HG02973 (cell line): Measurements from ENCODE around the gene BMP5.

Experiments
- ATAC-seq: cut with Tn5 transposase; IDR thresholded peaks from one replicate; pipeline ENCODE4 v1.9.1; 2021; ENCODE audit warnings: moderate library complexity; ENCODE audit not compliant: unreplicated experiment

BMP5 gene

DNA sequence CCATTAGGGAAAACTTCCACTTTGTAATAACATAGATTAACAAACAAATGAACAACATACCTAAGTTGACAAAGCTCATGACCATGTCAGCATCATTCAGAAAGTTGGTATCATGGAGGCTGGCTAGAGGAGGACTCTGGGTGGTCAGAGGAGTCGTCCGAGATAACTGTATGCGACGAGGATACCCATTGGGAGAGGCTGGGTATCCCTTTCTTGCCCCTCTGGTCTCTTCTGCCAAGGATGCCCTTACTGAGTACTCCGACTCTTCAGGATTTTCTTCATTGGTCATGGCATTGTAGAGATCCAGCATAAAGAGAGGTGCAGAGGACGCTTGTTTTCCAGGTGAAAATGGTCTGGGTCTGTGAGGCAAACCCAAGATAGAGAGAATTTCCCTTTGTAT is 1.1 kb downstream of the BMP5 start:
- ATAC-seq = no peak

DNA sequence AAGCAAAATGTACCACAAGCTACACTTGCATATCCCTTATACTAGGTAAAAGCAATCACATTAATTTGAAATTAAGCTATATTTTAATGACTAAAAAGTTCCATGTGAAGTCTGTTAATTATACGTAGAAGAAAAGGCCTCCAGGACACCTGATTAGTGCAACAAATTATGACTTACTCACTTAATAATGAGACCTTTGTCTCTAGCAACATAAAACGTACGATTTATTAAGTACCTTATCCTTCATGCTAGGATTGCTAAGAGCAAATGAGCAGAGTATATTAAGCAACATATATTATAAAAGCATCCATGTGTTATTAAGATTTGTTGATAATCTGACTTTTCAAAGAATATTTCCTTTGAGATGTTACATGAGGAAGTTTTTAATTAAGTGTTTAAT is 2.5 kb downstream of the BMP5 start:
- ATAC-seq = no peak

DNA sequence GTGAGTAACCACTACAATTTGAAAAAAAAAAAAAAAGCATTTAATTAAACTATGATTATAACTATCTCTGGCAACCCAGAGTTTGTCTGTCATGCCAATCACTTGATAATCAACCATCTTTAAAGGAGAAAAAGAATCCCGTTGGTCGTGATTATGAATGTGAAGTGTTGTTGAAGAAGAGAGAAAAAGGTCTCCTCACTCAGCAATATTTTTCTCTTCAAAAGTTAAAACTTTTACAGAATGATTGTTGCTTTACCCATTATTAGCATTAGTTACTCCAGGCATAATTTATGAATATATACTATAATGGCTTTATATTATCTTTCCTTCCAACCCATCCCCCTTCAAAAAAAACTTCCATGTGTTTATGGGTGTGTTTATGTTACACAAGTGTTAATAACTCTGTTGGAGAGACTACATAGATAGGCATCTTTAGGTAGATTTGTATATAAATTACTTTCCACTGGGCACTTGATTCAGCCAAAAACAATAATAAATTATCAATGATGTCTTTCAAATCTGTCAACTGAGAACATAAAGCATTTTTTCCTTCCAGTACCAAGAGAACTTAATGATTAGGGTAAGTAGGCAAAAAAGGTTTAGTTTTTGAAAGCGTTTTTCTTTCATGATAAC is 5.1 kb downstream of the BMP5 start:
- no peak for ATAC-seq

DNA sequence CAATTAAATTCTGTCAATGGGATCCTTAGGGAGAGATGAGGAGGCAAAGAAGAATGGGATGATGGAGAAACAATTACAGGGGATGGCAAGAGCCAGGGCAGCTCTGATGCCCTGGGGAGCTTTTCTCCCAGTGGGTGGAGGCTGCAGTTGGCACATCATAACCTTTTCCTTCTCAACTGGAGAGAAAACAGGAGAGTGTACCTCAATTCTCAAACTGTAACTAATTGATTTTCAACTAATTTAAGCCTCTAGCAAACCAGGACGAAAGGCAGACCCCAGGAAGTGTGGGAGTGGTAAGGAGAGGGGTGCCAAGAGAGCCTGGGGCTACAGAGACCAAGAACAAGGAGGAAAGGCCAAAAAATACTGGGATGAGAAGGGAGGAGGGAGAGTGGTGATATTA is 5.7 kb downstream of the BMP5 start:
- ATAC-seq = no peak

DNA sequence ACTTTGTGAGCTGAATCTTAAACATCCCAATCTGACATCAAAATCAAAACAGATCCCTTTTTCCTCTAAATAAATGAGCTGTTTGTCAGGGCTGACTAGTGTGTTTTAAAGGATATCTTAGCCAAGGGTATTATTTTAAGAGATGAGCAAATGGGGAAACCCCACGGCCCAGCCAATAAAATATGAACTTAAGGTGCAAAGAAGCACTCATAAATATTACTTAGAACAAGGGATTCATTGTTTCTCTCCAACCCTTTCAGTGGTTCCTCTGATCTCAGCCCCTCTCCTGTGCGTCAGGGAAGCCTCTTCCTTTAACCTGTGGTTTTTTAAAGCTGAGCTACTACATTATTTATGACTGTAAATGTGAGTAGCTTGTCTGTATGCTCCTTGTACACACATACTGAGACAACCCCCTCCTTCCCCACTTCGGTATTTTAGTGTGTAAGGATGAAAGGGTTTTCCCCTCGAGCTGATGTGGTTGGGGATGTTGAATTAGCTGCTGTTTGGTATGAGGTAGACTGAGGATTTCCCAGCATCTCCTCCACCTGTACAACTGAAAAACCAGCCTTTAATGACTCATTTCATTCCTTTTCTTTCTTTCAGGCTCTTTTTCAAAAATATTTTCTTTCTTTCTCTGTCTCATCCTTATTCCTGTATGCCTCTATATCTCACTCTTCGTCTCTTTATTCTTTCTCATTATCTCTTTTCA is 6.5 kb downstream of the BMP5 start:
- ATAC-seq = peak; percentile 98

DNA sequence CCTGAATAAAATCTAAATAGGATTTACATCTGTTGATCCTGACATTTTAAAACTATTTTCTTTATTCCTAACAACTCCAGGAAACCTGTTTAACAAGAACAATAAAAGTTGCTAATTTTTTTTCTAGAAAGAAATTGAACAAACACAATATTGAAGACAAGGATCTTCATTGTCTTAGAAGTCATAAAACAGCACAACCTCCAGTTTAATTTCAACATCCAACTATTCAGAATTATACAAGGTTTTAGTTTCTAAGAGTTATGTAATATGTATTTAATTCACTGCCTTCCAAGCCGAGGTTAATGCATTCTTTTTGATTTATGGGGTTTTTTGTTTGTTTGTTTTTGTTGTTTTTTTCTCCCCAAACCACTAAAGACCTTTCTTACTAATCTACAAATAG is 7.2 kb downstream of the BMP5 start:
- no peak for ATAC-seq

DNA sequence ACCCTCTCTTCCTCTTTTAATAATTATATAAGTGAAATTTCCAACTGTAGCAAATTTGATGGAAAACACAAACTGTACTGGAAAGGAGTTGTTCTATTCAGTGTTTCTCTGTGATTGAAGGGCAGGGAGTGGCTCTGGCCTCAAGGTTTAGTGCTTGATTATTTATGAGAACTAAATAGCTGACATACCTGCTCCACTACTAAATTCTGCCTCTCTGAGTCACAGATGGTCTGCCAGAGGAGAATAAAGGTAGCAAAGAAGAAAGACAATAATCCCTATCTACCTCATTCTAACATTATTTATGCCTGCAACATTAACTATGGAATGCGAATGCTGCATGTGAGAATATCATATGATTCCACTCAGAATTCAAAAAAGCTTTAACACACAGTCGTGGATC is 9.3 kb downstream of the BMP5 start:
- no peak for ATAC-seq

DNA sequence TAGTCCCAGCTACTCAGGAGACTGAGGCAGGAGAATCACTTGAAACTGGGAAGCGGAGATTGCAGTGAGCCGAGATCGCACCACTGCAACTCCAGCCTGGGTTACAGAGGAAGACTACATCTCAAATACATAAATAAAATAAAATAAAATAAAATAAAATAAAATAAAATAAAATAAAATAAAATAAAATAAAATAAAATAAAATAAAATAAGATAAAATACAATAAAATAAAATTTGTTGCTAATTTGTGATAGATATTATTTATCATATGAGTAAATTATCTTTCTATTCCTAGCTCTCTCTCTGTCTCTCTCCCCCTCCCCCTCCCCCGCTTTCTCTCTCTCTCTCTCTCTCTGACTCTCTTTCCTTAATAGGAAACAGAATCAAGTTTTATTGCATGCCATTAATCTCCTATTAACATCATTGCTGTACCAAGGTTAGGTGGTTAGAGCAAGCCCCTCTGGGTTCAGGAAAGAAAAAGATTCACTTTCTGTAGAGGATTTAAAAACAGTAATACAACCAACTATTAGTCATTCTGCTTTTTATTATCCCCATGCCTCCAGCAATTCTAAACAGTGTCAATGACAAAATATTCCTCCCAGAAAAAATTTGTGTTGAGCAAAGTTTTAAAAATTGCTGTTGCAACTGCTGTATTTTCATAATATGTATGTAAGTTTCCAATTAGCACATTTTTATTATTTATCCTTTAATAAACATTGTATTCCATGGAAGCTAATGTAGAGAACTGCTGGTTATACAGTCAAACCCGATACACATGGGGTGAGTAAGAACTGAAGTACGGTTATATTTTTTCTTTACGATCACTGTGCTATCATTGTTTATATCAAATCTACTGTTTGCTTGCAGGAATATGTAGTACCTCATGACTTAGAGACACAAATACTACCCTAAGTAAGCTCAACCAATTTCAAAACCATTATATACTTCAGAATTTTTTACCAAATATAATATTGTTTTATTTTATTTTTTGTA is 22.1 kb downstream of the BMP5 start:
- ATAC-seq = no peak

DNA sequence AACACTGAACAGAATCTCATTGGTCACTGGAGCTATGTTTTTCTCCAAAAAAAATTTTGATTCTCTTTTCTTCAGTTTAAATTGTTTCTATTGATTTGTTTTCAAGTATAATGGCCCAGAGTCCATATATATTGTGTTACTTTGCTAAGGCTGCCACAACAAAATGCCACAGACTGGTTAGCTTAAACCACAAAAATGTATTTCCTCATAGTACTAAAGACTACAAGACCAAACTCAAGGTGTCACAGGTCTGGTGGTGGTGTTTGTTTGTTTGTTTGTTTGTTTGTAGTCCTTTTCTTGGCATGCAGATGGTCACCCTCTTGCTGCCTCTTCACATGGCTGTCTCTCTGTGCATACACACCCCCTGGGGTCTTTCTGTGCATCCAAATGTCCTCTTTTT is 34.0 kb downstream of the BMP5 start:
- ATAC-seq = no peak

DNA sequence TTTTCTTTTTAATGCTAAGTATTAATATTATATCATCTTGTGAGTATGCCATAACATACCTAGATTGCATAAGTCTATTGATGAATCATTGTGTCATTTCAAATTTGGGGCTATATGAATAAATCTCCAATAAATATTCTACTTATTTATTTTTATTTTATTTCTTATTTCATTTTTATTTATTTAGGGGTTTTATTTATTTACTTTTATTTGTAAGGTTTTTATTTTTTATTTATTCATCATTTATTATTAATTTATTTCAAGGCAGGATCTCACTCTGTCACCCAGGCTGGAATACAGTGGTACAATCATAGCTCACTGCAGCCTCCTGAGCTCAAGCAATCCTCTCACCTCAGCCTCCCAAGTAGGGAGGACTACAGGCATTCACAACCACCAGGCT is 36.3 kb downstream of the BMP5 start:
- no peak for ATAC-seq

DNA sequence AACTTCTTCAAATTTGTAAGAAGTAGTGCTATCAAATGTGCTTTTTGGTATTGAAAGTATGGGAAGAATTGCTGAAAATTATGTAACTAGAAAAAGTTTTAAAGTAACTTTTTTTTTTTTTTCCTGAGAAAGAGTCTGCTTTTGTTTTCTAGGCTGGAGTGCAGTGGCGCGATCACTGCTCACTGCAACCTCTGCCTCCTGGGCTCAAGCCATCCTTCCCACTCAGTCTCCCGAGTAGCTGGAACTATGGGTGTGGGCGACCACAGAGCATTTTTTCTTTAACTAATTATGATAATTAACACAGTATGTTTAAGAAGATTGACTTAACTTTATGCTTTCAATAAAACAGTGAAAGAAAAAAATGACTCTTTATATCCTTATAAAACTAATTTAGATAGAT is 38.4 kb downstream of the BMP5 start:
- ATAC-seq = no peak

DNA sequence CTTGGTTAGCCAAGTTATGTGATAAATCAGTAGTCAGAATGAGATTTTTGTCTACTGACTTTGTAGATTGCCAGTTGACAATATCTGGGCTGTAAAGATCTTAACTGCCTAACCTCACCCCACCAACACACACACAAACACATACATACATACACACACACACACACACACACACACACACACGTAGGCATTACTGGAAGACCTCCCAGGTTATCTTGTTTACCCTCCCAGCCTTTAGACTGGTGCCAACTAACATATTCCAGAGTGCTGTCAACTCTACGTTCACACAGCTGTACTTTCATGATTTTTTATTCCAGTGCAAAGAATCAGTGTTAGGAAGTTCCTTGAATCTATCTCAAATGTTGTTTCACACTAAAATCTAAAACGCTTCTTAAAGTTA is 38.9 kb downstream of the BMP5 start:
- no peak for ATAC-seq

DNA sequence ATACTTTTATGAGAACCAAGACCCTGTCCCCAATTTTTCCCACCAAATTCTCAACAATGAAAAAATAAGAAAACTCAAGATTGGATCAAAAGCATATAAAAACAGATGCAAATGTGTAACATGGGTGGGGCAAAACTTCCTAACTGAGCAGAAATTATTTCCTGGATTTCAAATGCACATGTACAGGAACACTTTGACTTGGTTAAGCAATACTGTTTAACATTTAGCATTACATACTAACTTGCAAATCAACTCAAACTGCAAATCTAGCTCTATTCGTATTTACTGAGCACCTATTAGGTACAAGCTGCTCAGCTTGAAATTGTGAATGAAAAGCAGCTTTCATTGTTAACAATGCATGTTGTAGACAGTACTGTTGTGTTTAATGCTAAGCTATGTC is 40.2 kb downstream of the BMP5 start:
- no peak for ATAC-seq

DNA sequence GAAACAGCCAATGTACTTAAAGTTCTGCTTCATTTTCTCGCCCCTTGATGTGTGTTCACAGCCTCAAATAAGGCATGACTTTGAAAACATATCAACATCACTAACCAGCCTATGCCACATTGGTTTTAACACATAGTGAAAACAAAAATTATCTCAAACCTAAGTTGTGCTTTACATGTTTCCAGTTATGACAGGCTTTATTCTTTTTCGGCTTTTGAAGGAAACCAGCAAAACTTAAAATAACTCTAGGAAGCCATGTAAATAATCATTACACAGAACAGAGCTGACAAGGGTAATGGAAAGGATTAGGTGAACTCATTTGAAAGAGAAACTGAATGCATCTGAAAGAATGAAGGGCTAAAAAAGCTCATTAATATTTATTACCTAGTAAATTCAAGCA is 42.1 kb downstream of the BMP5 start:
- ATAC-seq = no peak

DNA sequence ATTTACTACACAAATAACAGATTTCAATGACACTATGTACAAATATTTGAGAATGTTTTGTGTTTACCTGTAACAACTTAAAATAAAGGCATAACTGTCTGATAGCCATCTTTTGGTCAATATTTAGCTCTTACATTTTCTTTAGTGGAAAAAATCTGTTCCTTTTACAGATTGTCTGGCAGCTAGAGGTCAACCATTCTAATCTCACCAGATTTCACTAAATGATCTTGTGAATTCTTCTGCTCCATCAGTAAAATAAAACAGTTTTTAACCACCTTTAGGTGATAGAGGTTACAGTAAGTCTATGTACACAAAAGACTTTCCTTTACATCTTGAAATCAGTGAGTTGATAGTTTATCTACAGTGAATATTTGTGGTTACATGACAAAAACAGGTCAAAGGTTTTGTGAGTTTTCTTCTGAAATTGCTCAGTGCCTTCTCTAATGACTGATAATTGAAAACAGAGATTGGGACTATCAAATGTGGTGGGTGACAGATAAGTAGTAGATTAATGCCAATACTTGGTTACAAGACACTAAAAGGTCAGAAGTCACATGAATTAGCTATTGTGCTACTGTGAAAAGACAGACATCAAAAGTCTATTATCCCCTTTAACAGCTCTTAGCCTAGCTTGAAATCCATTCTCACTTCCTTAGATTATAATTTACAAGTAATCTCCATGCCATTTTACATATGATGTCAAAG is 47.4 kb downstream of the BMP5 start:
- ATAC-seq = no peak

DNA sequence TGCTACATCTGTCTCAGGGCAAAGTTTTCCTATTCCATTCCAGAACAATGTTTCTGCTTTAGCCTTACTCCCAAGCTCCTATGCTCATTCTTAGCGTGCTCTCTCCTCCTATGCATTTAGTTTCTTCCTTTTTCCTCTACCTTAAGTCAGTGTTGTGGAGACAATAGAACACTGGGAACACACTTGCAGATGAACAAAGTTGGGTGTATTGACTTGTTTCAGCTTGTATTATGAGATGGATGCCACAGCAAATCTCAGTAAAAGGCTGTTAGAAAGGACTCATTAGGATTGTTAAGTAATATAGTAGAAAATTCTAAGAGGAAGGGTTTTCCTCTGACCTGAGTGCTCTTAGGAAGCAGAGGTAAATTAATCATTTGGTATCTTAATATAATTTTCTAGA is 48.4 kb downstream of the BMP5 start:
- ATAC-seq = no peak

DNA sequence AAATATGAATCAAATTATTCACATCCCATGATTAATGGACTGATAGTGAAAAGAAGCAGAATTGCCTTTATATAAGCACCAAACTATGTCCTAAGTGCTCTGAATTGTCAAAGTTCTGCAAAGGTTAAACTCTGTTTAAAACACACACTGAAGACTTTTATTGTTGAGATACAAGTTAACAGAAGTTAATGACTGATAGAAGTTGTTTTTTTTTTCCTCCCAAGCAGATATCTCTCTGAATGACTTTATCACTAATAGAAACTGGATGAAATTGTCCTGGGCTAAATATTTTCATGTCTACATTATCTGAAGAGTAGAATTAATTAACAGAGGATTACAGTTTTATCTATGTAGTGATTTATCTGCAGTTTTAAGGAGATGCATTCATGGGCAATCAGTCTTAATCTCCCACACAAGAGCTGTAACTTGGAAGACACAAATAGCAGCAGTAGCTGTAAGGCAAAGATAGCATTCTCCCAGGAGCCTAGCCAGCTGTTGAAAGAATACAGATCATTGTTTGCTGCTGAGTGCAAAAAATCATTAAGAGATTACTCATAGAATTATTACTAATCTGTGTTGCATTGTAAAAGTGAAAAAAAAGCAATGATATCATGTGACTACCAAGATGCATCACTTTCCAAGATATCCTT is 49.9 kb downstream of the BMP5 start:
- ATAC-seq = no peak

DNA sequence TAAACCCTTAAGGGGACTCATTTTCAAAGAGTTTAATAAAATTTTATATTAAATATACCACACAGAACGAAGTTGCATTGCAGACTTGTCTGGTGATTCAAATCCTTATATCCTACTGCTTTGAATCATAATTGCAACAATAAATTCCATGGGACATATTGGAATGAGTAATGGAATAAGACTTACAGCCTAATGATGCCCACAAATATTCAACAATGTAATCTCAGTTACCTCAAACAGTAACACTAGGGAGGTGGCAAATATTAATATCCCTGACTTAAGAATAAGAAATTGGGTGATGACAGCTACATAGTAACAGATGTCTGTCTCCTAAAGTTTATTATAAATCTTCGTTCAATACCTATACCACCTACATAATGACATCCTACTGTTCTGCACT is 52.6 kb downstream of the BMP5 start:
- no peak for ATAC-seq

DNA sequence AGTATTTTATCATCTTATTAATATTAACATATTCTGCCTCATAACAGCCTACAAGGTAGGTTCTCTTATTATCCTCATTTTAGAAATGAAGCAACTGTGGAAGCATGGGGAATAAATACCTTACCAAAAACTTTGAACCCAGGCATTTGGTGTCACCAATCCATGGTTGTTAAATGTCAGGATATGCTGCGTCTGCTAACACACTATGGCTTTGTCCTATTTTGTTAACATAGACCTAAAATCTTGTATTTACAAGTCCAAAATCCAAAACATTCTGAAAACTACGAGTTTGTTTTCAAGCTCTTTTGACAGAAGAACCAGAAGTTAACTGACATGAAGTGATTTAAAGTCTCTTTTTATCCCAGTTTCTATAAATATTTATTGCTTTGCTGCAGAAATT is 53.4 kb downstream of the BMP5 start:
- ATAC-seq = no peak

DNA sequence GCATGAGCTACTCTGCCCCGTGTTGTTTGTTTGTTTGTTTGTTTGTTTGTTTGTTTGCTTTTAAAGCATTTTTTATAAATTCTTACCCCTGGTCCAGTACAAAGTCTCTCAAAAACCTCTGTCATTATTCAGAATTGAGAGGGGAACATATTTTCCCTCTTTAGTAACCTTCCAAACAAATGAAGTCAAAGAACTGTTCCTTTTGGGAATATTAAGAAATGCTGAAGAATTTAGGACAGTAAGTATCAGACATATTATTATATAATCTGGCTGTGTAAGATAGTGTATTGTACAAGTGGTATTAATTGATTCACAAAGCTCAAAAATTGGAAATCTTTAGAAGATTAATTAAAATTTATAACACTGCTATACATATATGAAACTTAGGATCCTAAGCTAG is 54.7 kb downstream of the BMP5 start:
- no peak for ATAC-seq

DNA sequence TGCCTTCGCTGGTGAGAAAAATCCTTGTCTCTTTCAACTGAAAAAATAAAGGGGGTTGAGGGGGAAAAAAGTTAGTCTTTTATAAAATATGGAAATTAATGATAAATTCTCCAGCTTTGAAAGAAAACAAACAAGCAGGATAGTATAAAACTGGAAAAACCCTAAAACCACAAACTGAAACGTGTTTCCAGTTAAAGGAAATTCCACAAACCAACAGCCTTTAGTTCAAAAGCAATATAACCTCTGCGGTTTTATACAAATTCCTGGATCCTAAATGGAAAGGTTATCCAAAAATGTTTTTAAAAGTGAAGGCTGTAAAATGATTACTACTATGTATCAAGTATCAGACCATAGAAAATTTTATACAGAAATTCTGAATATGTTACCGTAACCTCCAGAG is 55.6 kb downstream of the BMP5 start:
- no peak for ATAC-seq
